Measurements from ENCODE around the gene VWF. TPM values are rescaled to one million over a fixed set of nuclear protein-coding genes. Genes with fewer than 3 reads are reported as not detected.

Gene VWF
- total RNA-seq, 6 donors from 2014 or later: 292 to 543 (median 360) TPM

DNA sequence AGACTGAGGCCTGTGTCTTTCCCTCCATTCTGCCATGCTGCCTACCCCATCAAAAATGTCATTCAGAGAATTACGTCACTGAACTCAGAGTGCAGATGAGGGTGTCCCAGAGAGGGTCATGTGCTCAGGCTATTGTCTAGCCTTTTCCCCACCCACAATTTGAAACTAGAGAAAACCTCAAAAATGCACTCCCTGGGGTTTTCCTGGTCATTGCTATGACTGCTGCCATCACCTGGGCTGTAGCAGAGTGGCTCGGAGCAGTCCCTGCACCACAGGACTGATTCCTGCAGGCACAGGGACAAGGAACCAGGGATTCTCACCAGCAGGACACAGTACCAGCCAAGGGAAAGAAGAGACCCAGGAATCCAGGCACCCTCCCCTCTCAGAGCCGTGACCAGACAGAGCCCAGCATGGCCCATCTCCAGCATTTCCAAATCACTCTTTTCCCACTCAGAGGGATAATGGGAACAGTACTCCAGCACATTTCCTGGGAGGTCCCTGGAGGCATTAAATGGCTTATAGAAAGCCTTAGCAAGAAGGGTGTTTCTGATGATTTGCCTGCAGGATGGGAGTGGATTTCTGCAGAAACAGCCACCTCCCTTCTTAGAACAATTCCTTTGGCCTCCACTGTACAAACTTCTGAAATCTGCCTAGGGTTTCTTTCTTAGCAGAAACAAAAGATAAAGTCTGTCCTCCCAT is 45.9 kb downstream of the VWF start:
- H3K4me1 ChIP-seq: peaks cover 27 to 38% (median 33%) of the 10 kb centered on the region in 4 donors

DNA sequence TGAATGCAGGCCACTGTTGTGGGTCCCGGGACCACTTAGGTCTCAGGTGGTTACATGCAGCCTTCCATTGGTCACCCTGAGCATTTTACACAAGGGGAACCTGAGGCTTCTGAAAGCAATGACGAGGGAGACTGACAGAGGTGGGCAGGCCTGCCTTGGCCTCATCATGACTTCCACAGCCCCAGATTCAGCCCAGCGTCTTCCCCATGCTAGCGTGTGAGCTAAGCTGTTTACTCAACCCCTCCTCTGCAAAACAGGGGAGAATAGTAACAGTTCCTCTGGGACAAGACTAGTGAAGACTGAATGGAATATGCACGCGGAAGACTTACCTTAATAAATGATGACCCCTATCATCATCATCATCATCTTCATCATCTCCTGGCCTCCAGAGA is 46.8 kb downstream of the VWF start:
- TF ChIP-seq, protein P1, sequence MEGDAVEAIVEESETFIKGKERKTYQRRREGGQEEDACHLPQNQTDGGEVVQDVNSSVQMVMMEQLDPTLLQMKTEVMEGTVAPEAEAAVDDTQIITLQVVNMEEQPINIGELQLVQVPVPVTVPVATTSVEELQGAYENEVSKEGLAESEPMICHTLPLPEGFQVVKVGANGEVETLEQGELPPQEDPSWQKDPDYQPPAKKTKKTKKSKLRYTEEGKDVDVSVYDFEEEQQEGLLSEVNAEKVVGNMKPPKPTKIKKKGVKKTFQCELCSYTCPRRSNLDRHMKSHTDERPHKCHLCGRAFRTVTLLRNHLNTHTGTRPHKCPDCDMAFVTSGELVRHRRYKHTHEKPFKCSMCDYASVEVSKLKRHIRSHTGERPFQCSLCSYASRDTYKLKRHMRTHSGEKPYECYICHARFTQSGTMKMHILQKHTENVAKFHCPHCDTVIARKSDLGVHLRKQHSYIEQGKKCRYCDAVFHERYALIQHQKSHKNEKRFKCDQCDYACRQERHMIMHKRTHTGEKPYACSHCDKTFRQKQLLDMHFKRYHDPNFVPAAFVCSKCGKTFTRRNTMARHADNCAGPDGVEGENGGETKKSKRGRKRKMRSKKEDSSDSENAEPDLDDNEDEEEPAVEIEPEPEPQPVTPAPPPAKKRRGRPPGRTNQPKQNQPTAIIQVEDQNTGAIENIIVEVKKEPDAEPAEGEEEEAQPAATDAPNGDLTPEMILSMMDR (IDR thresholded peaks at IDR 0.05): no peak
- TF ChIP-seq POLR2AphosphoS5 (IDR thresholded peaks at IDR 0.05): no peak
- TF ChIP-seq EP300 (IDR thresholded peaks at IDR 0.05): no peak
- no peak for TF ChIP-seq POLR2A (IDR thresholded peaks at IDR 0.05)
- Histone ChIP-seq H3K9me3 (no peaks in the 10 kb centered on the region), H3K4me3 (no peak overlapping the region), H3K27ac (peak overlapping the region; percentile 13 to 81 (median 66)), H3K36me3 (peaks cover 0 to 22% (median 0%) of the 10 kb centered on the region in 4 donors), H3K4me1 (peaks cover 27 to 45% (median 40%) of the 10 kb centered on the region in 4 donors), H3K27me3 (peaks cover 0 to 3% (median 0%) of the 10 kb centered on the region in 4 donors)
- ATAC-seq (ENCODE audit: low FRiP score in 2 of 2) (no peak), DNase-seq (no peak)
- 96 to 99% methylated on average over 5 to 6 of the region's 6 CpGs for WGBS, 2 donors

More for the DNA sequence above, 45.9 kb downstream of the VWF start:
- H3K27ac ChIP-seq: peak overlapping the region; percentile 13 to 81 (median 66)
- WGBS, 2 donors: 69 to 70% methylated on average over 2 to 3 of the region's 3 CpGs
- peaks cover 0 to 19% (median 0%) of the 10 kb centered on the region in 4 donors for H3K36me3 ChIP-seq
- DNase-seq (no peak), ATAC-seq (ENCODE audit: low FRiP score in 2 of 2) (no peak)
- peaks cover 0 to 3% (median 0%) of the 10 kb centered on the region in 4 donors for H3K27me3 ChIP-seq
- H3K4me3 ChIP-seq: no peak overlapping the region
- TF ChIP-seq POLR2A (IDR thresholded peaks at IDR 0.05) (no peak), POLR2AphosphoS5 (IDR thresholded peaks at IDR 0.05) (no peak), EP300 (IDR thresholded peaks at IDR 0.05) (no peak)
- TF ChIP-seq, protein P1 (IDR thresholded peaks at IDR 0.05): no peak
- no peaks in the 10 kb centered on the region for H3K9me3 ChIP-seq

DNA sequence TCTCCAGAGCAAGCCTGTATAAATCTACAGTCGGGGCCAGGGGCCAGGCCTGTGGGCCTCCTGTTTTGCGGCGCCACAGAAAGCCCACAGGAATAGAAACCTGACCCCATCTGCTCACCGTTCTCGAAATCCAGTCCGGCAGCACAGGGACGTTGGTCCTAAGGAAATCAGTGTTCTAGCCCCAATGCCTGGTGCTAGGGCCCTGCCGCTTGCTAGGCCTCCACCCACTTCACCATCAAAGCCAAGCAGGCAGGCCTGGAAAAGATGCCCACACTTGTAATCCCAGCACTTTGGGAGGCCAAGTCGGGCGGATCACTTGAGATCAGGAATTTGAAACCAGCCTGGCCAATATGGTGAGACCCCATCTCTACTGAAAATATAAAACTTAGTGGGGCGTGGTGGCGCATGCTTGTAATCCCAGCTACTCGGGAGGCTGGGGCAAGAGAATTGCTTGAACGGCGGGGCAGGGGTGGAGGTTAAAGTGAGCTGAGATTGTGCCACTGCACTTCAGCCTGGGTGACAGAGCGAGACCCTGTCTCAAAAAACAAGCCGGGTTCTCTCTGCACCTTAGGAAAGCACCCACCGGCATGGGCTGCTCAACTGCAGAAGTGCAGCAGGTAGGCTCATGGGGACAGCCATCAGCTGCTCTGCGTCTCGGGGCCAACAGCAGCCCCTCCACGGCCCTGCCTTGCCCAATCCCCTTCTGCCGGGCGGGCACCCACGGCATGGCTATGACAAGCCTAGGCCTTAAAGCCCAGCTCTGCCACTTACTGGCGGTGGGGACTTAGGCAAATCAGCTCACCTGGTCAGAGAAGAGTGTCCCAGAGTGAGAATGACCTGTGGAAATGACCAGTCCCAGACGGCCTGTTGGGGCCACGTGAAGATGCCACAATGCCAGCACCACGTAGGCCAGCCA is 47.4 kb downstream of the VWF start:
- Histone ChIP-seq H3K4me3 (no peak overlapping the region), H3K27me3 (peaks cover 0 to 3% (median 0%) of the 10 kb centered on the region in 4 donors), H3K27ac (peak overlapping the region; percentile 13 to 81 (median 66)), H3K9me3 (no peaks in the 10 kb centered on the region), H3K4me1 (peaks cover 27 to 45% (median 40%) of the 10 kb centered on the region in 4 donors), H3K36me3 (peaks cover 0 to 22% (median 0%) of the 10 kb centered on the region in 4 donors)
- WGBS, 2 donors: 94 to 96% methylated on average over 20 to 28 of the region's 28 CpGs
- ATAC-seq (ENCODE audit: low FRiP score in 2 of 2) (no peak), DNase-seq (no peak)
- no peak for TF ChIP-seq POLR2A (IDR thresholded peaks at IDR 0.05)
- TF ChIP-seq POLR2AphosphoS5 (IDR thresholded peaks at IDR 0.05): no peak
- TF ChIP-seq, protein P1 (IDR thresholded peaks at IDR 0.05): no peak
- no peak for TF ChIP-seq EP300 (IDR thresholded peaks at IDR 0.05)

DNA sequence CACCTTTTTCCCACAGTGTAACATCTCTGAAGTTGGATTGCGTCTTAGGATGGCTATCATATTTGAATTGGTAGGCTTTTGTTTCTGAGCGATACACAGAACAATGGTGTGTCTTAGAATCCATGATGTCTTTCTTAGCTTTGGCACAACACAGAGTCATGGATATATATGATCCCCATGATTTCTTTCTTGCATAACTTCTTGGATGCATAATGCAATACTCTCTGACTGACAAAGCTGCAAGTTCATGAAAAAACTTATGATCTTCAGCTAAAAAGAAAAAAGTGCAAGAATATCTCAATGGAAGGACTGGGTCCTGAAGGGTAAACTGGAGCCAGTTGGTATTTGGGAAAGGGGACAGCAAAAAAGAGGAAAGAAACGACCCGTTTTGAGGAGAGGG is 48.1 kb downstream of the VWF start:
- 70 to 74% methylated on average over 4 of the region's 4 CpGs for WGBS, 2 donors
- ATAC-seq (ENCODE audit: low FRiP score in 2 of 2) (no peak), DNase-seq (no peak)
- Histone ChIP-seq H3K36me3 (peaks cover 0 to 22% (median 0%) of the 10 kb centered on the region in 4 donors), H3K27me3 (peaks cover 0 to 3% (median 0%) of the 10 kb centered on the region in 4 donors), H3K27ac (peak overlapping the region in 3 of 4 donors; percentile 66 to 81 (median 75)), H3K4me1 (peaks cover 27 to 48% (median 43%) of the 10 kb centered on the region in 4 donors), H3K4me3 (no peak overlapping the region), H3K9me3 (no peaks in the 10 kb centered on the region)
- TF ChIP-seq, protein P1 (IDR thresholded peaks at IDR 0.05): no peak
- no peak for TF ChIP-seq POLR2A (IDR thresholded peaks at IDR 0.05)
- no peak for TF ChIP-seq POLR2AphosphoS5 (IDR thresholded peaks at IDR 0.05)
- TF ChIP-seq EP300 (IDR thresholded peaks at IDR 0.05): no peak

All from upper lobe of left lung (tissue), 6 donors.